ENCODE measurements around the gene MFSD6L. TPM values are rescaled to one million over a fixed set of nuclear protein-coding genes. Genes with fewer than 3 reads are reported as not detected.

Gene MFSD6L
- total RNA-seq, 1 experiment from 2014 or later, result 2.1 TPM

DNA sequence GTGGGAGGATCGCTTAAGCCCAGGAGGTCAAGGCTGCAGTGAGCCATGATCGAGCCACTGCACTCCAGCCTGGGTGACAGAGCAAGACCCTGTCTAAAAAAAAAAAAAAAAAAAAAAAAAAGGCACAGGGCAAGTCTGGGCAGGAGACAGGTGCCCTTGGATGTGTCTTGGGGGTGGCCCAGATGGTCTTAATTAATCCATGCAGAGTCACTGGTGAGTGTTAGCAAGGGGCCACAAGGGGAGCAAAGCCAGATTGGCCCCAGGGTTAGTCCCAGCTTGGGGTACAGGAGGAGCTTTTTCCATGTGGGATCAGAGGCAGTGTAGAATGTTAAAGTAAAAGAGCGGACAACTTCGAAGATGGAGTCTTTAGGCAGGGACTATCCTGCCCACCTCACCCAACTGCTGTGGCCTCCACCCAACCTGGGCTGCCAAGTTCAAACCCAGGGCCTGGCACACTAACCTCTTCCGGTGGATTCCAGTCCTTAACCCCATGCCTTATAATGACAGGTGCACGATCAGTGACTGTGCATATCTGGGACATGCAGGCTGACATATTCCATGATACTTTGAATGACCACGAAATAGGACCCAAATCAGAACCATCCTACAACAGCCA lies 32.2 kb upstream of the MFSD6L start:
- H3K4me3 Mint-ChIP-seq, result no peak overlapping the region
- H4K91ac ChIP-seq (ENCODE audit: insufficient read length, low read depth, low read length), result no peak overlapping the region
- no CpG with 5 or more reads among the region's 7 CpGs for WGBS (ENCODE audit: extremely low coverage, insufficient read length, low lambda C conversion rate)
- no peak overlapping the region for H4K5ac ChIP-seq (ENCODE audit: insufficient read length, low read depth, low read length)
- H3K18ac ChIP-seq (ENCODE audit: insufficient read length, low read depth, low read length), result no peak overlapping the region
- peaks cover 4 to 11% of the 10 kb centered on the region in 2 experiments; a peak in 3 of 4 replicates for H3K4me1 Mint-ChIP-seq
- no peak overlapping the region for H3K27ac Mint-ChIP-seq
- H3K9ac ChIP-seq (ENCODE audit: extremely low read depth, insufficient read length, low read length), result no peak overlapping the region
- no peaks in the 10 kb centered on the region for H3K23me2 ChIP-seq (ENCODE audit: insufficient read length, low read depth, low read length, poor library complexity, severe bottlenecking)
- no peak overlapping the region for H2BK15ac ChIP-seq (ENCODE audit: low read depth, low read length)
- no peak overlapping the region for H2BK5ac ChIP-seq (ENCODE audit: insufficient read length, low read length)
- H2BK20ac ChIP-seq (ENCODE audit: low read depth, low read length, poor library complexity, severe bottlenecking), result no peak overlapping the region
- peaks cover 8% of the 10 kb centered on the region for H3K27me3 Mint-ChIP-seq (ENCODE audit: low read depth)
- H3K79me1 ChIP-seq (ENCODE audit: insufficient read depth, low read depth, low read length, poor library complexity, severe bottlenecking), result no peaks in the 10 kb centered on the region
- H3K4ac ChIP-seq (ENCODE audit: low read depth, low read length), result no peak overlapping the region
- no peak for DNase-seq
- H3K56ac ChIP-seq (ENCODE audit: insufficient read length, low read depth, low read length), result no peak overlapping the region
- H2BK120ac ChIP-seq (ENCODE audit: low read depth, low read length, poor library complexity, severe bottlenecking), result no peak overlapping the region
- H3K36me3 Mint-ChIP-seq (ENCODE audit: insufficient read depth in 1 of 3, low read depth in 3 of 3), result no peaks in the 10 kb centered on the region
- H4K20me1 ChIP-seq (ENCODE audit: control insufficient read depth, insufficient read depth, insufficient read length), result no peaks in the 10 kb centered on the region
- no peaks in the 10 kb centered on the region for H3K9me3 Mint-ChIP-seq
- no peaks in the 10 kb centered on the region for H3K9me3 ChIP-seq (ENCODE audit: control insufficient read depth, low read depth, low read length)
- no peaks in the 10 kb centered on the region for H3K27me3 ChIP-seq (ENCODE audit: insufficient read depth, low read length)
- H3K79me2 ChIP-seq (ENCODE audit: insufficient read depth, low read length), result no peaks in the 10 kb centered on the region
- no peak overlapping the region for H2AFZ ChIP-seq (ENCODE audit: low read length)
- no peak overlapping the region for H3K14ac ChIP-seq (ENCODE audit: insufficient read depth, low read length)
- no peaks in the 10 kb centered on the region for H3K4me1 ChIP-seq (ENCODE audit: insufficient read depth, low read length)
- H3K27ac ChIP-seq (ENCODE audit: insufficient read length, low read depth, low read length), result no peak overlapping the region
- TF ChIP-seq, protein P1, sequence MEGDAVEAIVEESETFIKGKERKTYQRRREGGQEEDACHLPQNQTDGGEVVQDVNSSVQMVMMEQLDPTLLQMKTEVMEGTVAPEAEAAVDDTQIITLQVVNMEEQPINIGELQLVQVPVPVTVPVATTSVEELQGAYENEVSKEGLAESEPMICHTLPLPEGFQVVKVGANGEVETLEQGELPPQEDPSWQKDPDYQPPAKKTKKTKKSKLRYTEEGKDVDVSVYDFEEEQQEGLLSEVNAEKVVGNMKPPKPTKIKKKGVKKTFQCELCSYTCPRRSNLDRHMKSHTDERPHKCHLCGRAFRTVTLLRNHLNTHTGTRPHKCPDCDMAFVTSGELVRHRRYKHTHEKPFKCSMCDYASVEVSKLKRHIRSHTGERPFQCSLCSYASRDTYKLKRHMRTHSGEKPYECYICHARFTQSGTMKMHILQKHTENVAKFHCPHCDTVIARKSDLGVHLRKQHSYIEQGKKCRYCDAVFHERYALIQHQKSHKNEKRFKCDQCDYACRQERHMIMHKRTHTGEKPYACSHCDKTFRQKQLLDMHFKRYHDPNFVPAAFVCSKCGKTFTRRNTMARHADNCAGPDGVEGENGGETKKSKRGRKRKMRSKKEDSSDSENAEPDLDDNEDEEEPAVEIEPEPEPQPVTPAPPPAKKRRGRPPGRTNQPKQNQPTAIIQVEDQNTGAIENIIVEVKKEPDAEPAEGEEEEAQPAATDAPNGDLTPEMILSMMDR (conservative IDR thresholded peaks at IDR 0.05), result no peak
- H2AK5ac ChIP-seq (ENCODE audit: insufficient read length, low read length), result no peak overlapping the region
- no peak overlapping the region for H2BK12ac ChIP-seq (ENCODE audit: insufficient read length, low read depth, low read length)
- H4K8ac ChIP-seq (replicated peaks; ENCODE audit: insufficient read length, low read depth, low read length), result no peak overlapping the region
- H3K4me2 ChIP-seq (ENCODE audit: insufficient read depth, insufficient read length, low read length), result no peak overlapping the region
- no peak overlapping the region for H3T11ph ChIP-seq (ENCODE audit: low read length)
- H3K23ac ChIP-seq (ENCODE audit: insufficient read length, low read depth, low read length), result no peak overlapping the region
